NK-92 treated with Interleukin-12 subunit alpha and Interleukin-12 subunit beta, amount 100 ng/mL, for 24 hours (cell line): Measurements from ENCODE around the gene AGBL3.
"Not testable (repeated sequence)": the region's sequence is repeated elsewhere in the genome, so short reads cannot be mapped to it uniquely, and the experiment has no call there.

Experiments used
- DNase-seq: peaks from one replicate; lab custom pipeline; 2025; lab: John Stamatoyannopoulos, UW

Gene AGBL3

DNA sequence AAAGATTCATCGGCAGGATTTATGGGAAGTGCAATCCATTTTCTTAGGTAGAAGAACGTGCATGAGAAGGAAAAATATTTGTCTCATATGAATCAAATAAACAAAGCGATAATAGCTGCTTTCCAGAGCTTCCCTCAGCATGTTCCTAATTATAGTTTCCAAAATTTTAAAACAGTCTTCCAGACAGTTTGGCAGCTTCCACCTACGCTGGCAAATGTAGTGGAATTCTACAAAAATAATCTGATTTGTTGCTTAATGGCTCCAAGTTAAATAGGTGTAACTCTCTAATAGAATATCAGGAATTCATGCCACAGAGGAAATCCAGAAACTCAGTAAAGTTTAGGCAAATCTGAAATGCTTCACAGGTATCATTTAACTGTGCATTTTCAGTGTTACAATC, 23.3 kb upstream of the AGBL3 start:
- DNase-seq = no peak

DNA sequence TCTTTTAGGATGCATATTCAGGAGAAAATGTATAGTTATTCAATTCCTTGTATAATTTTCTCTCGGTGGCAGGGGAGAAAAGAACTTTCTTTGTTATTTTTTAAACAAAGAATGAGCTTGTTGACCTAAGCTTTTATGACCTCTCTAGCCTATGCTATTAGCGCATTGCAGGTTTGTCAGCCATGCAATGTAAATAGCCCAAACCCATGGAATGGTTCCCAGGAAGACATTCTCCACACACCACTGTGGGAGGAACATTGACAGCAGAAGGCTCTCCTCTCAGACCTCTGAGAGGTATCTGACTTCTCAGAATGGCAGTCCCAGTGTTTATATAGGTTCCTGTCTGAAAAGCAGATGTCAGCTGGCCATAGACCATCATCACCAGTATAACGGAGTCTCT, 19.6 kb upstream of the AGBL3 start:
- no peak for DNase-seq

- no peak for DNase-seq
These were observed 18.2 kb upstream of the AGBL3 start for GRCh38 chr7:134968110-134968509.

DNA sequence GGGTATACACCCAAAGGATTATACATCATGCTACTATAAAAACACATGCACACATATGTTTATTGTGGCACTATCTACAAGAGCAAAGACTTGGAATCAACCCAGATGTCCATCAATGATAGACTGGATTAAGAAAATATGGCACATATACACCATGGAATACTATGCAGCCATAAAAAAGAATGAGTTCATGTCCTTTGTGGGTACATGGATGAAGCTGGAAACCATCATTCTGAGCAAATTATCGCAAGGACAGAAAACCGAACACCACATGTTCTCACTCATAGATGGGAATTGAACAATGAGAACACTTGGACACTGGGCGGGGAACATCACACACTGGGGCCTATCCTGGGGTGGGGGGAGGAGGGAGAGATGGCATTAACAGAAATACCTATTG, 4.7 kb upstream of the AGBL3 start:
- DNase-seq = not testable (repeated sequence)

DNA sequence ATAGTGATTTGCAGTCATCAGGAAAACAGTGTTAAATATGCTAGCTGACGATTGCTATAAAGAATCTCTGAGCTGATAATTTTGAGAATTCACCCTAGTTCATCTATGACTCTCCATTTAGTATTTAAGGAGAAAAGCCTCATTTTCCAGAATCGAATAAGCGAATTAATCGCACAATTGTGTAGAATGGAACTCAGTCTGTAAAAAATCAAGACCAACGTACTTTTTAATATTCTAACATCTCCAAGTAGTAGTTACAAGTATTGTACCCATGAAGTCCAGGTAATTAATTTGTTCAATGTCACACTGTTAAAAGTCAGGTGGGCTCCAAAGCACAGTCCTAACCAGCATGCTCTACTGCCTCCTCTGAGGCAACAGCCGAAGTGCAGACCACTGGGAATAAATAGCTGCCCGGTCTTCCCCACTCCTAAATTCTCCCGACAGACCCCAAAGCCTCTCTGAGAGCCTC, 380 bp upstream of the AGBL3 start:
- no peak for DNase-seq

GRCh38 chr7:134988161-134988560, 1.9 kb downstream of the AGBL3 start:
- no peak for DNase-seq

- DNase-seq = no peak
These were observed 5.4 kb downstream of the AGBL3 start for GRCh38 chr7:134991469-134992339.

DNA sequence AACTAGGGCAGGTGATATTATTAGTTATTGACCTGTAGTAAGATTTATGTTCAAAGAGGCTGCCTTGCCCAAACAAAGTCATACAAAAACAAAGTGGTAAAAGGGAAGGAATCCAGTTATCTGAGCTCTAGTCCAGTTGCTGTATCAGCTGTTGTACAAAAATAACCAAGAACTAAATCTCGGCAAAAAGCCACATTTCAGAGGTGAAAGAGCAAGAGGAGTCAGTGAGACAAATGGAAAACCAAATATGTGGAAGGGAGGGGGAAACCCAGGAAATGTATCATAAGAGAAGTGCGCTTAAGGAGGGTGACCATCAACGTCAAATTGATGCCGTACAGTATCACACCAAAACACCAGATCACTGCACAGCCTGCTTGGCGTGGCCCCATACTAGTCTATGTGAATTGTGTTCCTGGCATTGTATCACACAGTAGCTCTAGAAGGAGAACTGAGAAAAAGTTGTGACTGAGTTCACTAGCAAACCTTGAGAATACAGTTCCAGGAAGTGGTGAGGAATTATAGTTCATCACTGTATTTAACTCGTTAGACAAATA, 6.4 kb downstream of the AGBL3 start:
- no peak for DNase-seq

DNA sequence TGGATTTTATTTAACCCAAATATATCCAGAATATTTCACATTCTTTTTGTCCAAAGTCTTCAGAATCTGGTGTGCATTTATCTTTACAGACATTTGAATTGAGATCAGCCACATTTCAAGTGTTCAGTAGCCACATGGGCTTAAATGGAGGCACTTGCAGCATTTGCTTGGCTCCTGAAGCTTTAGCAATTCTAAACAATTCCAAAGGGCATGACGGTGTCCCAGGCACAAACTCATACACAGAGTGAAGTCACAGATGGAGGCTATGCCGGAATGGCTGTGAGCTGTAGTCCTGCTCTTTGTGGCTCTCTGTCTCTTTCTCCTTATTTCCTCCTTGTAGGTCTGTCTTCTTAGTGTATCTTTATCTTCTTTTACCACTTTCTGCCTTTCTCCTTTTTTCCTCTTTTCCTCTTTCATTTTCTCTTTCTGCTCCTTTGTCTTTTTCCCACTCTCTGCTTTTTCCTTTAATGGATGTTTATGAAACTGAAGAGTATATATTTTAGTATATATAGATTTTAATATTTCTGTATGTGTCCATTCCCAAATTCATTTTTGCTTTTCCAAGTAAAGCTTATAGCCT, 7.7 kb downstream of the AGBL3 start:
- DNase-seq = no peak

DNA sequence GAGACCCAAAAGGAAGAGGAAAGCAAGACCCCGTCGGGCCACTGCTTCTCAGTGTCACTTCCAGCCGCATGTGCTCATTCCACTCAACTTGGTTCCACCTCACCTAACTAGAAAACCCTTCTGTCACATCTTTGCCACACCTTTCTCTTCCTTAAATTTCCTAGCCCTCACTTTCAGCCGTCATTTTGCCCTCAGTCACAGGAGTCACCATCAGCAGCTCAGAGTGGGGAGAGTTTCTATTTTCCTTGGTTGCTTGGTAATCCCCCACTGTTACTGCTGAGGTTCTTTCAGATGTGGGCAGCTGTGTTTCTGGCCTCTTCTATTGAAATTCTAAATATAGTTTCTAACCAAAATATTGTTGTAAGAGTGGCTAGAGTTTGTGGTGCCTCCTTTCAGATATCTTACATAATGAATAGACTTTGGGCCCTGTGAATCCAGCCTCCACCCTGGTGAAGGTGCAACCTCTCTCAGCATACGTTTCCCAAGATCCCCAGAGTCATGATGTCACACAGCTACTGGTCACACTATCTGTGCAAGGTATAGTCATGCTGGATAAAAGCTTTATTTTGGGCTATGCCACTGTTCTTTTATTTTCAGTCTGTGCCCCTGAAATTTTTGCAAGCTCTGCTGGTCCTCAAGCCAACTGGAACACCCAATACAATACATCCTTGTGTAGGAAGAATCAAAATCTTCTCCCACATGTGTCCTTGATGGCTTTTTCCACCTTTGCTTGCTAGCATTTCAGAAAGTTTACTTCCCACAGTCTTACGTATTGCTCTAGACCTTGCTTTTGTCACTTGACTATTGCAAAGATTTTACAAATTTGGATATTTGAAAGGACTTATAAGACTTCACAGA, 9.2 kb downstream of the AGBL3 start:
- no peak for DNase-seq

DNA sequence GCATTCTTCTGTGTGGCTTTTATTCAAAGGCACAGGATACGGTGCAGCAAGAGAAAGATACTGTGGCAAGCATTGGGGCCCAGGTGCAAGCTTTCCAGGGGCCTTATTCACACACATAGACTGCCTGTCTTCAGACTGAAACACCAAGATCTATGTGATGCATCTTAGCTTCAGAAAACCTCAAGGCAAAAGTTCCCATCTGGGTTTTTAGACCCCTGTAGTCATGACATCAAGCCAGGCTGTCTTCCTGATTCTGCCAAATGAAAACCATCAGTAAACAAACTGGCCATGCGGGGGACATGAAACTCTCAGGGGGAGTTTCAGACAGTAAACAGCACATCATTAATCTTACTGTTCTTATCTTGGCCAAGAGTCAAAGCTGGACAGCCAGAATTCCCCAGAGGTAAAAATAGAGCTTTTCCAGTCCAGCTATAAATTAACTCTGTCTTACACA, 9.8 kb downstream of the AGBL3 start:
- DNase-seq = no peak

DNA sequence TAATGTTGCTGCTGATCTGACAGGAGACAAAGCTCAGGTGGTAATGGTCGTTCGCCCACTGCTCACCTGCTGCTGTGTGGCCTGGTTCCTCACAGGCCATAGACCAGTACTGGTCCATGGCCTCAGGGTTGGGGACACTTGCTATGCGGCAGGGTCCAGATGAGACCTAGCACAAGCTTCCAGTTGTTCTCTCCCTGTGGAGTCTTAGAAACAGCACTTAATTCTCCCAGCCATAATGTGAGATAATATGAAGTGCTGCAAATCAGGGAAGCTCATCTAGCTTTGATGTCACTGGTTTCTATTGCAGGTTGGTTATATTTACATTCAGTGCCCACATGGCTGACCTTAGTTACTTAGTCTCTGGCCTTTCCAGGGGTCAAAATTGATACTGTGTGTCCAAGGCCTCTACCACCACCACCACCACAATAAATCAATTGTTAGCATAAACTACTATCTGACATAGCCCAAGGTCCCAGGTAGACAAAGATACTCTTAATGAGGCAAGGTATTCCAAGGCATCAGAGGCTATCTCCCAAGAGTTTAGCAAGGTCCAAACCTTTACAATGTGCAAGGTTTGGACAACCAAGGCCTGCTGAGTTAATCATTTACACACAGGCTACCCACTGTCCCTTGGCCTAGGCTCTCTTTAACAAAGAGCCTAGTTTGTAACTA, 11.0 kb downstream of the AGBL3 start:
- DNase-seq = no peak

- DNase-seq = no peak
These were observed 12.8 kb downstream of the AGBL3 start for GRCh38 chr7:134999136-134999535.

DNA sequence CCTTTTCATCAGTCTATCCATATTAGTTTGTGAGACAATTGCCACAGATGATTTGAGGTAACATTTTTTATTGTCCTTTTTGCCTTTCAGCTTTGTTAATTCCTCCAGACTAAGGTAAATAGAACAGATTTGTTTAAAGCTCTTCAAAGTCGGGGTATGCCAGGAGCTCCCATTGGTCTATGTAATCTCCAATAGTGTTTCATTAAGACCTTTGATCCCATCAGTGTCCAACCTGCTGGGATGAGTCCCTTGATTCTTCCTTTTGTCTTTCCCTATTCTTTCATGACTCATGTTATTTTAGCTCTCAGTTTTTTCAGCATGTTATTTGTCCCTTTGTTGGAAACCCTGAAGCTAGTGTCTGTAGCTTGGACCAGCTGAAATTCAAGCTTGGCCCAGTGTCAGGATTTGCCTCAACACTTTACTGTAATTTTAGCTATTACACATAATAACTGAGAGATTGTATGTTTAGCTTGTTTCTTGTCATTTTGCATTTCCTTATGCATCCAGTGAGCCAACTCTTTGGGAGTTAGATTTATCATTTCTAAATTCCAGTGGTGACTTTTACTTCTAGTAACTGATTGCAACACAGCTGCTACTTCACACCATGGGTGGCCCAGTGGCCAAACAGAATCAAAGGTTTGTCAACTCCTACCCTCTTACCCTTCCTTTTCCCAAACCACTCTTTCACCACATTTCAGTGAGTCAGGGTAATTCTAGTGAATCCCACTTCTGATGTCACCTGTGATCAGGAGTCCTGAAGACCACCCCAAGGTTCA, 15.3 kb downstream of the AGBL3 start:
- DNase-seq = no peak

DNA sequence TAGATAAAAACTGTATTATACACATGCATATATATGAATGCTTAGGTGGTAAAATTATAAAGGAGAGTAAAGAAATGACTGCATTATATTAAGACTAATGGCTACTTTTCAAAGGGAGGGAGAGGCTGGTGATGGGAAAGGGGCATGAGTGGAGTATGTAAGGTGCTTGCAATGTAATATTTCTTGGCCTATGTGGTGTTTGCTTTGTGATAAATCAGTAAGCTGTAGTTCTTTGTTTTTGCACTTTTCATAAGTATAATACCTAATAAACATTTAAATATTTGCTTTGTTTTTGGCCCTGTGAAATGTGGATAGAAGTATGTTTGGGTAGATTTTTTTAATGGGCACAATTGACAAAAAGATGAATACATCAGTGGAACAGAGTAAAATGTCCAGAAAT, 25.9 kb downstream of the AGBL3 start:
- DNase-seq = no peak

GRCh38 chr7:135023622-135024021, 37.3 kb downstream of the AGBL3 start:
- no peak for DNase-seq

GRCh38 chr7:135035252-135035651, 48.9 kb downstream of the AGBL3 start:
- DNase-seq = no peak

GRCh38 chr7:135067017-135067416, 80.7 kb downstream of the AGBL3 start:
- not testable (repeated sequence) for DNase-seq

DNA sequence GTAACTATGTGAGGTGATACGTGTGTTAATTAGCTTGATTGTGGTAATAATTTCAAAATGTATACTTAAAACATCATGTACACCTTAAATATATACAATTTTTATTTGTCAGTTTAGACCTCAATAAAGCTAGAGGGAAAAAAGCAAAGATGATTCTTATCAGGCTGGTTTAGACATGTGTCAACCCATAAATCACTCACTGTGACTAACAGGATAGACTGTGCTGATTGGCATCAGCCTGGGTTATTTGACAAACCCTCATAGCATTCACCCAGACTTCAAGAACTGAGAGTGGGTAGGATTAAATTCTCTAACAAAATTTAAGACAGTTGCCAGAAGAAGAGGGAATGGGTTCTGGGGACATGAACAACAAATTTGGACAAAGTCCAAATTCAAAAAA, 87.8 kb downstream of the AGBL3 start:
- no peak for DNase-seq

DNA sequence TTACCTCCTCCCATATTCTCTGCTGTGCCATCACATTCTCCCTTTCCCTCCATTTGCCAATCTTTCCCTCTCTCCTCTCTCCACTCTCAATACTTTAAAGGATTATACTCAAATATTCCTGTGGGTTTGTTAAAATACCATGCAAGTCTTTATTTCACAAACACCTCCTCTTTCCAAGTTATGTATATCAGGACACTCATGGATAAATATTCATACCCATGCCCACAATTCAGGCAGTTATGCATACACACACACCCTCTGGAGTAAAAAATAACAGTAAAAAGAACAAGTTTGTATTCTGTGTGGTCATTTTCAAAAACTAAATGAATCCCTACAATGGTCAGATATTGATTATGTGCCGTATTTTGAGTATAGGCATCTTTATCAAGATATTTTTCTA, 88.2 kb downstream of the AGBL3 start:
- DNase-seq = no peak

DNA sequence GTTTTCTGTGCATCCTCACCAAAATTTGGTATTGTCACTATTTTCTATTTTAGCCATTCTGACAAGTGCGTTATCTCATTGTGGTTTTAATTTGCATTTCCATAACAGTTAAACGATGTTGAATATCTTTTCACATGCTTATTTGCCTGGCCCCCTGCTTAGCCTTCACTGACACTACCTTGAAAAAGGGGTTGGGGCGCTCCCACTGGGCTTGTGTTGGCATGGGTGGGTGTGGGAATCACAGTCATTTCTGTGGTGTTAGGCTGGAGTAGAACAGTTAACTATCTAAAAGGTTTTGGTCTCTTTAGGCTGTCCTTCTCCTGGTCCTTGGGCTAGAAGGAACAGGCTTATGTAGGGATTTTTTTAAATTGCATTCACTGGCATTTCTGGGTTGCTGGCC, 89.4 kb downstream of the AGBL3 start:
- DNase-seq = no peak
